Mucosa of stomach (tissue), 1 donor: Measurements from ENCODE around the gene ERFL.

Experiments used
- H3K27me3 ChIP-seq: one replicate; pipeline ENCODE4 v1.7.0; 2013; ENCODE audit warnings: mild to moderate bottlenecking, low read length; ENCODE audit not compliant: control insufficient read depth, insufficient read depth
- H3K36me3 ChIP-seq: one replicate; pipeline ENCODE4 v1.7.0; 2013; ENCODE audit warnings: low read length; ENCODE audit not compliant: control insufficient read depth, insufficient read depth
- H3K4me1 ChIP-seq: one replicate; pipeline ENCODE4 v1.7.0; 2013; ENCODE audit warnings: mild to moderate bottlenecking, low read length; ENCODE audit not compliant: control insufficient read depth, insufficient read depth
- H3K4me3 ChIP-seq: one replicate; pipeline ENCODE4 v1.7.0; 2013; ENCODE audit warnings: low read length
- H3K9ac ChIP-seq: one replicate; pipeline ENCODE4 v1.7.0; 2013; ENCODE audit warnings: mild to moderate bottlenecking, low read length, moderate library complexity
- H3K9me3 ChIP-seq: one replicate; pipeline ENCODE4 v1.7.0; 2013; ENCODE audit warnings: mild to moderate bottlenecking, low read length, moderate library complexity; ENCODE audit not compliant: control insufficient read depth
- donor health status: Pancreatic carcinoma.

ERFL gene

DNA sequence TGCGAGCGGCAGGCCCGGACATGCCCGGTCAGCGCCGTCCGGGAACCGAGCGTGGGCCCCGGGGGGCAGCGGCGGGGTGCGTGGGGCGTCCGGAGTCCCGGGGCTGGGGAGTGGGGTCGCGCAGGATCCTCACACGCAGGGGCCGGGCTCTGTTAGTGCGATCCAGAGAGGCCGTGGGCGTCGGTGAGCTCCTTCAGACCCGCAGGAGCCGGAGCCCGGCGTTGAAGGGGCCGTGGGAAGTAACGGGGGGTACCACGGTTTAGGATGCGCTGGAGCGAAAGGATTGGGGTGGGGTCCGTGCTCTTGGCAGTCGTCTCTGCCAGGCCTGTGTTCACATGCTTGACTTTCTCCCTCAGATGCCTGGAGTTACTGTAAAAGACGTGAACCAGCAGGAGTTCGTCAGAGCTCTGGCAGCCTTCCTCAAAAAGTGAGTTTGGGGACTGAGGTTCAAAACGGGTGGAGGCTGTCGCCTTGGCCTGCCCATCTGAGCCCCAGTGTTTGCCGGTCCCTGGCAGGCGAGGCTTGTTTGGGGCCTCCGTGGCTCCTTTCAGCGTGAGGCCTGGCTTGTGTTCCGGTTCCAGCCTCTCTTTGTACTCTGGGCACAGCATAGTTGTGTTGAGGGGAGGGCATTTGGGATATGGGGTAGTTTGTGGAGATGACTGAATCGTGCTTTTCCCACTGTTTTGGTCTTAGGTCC lies 67.7 kb downstream of the ERFL start:
- Histone ChIP-seq H3K4me3 (peak overlapping the region; percentile 72), H3K27me3 (no peaks in the 10 kb centered on the region), H3K36me3 (peaks cover 9% of the 10 kb centered on the region), H3K9ac (peak overlapping the region; percentile 94), H3K4me1 (peaks cover 37% of the 10 kb centered on the region), H3K9me3 (no peaks in the 10 kb centered on the region)

DNA sequence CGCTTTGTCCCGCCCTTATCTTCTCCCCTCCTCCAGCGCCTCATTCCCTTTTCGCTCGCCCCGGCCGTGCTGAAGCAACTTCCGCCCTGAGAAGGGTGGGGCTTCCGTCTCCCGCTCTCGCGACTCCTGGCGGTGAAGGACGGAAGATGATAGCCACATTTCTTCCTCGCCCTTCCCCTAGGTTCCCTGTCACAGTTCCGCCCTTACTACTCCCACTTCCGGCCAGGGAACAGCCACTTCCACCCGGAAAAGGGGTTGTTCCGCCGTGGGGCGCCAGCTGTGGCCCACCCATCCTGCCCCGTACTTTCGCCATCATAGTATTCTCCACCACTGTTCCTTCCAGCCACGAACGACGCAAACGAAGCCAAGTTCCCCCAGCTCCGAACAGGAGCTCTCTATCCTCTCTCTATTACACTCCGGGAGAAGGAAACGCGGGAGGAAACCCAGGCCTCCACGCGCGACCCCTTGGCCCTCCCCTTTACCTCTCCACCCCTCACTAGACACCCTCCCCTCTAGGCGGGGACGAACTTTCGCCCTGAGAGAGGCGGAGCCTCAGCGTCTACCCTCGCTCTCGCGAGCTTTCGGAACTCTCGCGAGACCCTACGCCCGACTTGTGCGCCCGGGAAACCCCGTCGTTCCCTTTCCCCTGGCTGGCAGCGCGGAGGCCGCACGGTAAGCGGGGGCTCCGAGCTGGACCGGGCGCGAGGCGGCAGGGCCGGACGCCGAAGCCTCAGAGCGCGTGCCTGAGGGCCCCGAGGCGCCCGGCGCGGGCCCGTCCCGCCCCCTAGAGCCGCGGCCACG lies 68.4 kb downstream of the ERFL start, which contains the start of gene RPS19:
Gene RPS19, plus strand, starts transcription at position 638 of the 801 bp plus-strand sequence. CDS start 520 bp downstream, outside the sequence.
- Histone ChIP-seq H3K27me3 (no peaks in the 10 kb centered on the region), H3K36me3 (peaks cover 9% of the 10 kb centered on the region), H3K9me3 (no peaks in the 10 kb centered on the region), H3K4me1 (peaks cover 37% of the 10 kb centered on the region), H3K9ac (peak within 1 kb of the TSS; percentile 94), H3K4me3 (peak within 1 kb of the TSS; percentile 72)

DNA sequence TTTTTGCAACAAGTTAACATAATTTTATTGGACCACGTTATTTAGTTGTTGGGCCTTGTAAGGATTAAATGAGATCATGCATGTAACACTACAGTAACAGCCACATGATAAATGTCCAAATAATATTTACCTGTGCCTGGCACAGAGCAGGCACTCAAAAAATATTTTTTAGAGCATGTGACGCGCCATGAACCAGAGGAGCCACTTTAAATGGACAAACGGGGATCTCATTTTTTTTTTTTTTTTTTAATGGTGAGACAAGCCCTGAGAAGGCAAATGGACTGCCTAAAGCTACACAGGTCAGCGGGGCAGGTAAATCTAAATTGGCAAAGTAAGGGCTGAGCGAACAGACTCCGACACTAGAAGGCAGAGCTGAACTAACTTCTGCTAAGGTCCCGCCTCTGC lies 69.0 kb downstream of the ERFL start:
- H3K4me3 ChIP-seq: no peak overlapping the region
- H3K9ac ChIP-seq: peak overlapping the region; percentile 11
- H3K9me3 ChIP-seq: no peaks in the 10 kb centered on the region
- H3K27me3 ChIP-seq: no peaks in the 10 kb centered on the region
- H3K36me3 ChIP-seq: peaks cover 4% of the 10 kb centered on the region
- peaks cover 37% of the 10 kb centered on the region for H3K4me1 ChIP-seq
